A549 (cell line): ENCODE results near the gene FBXO10. TPM values are rescaled to one million over a fixed set of nuclear protein-coding genes. Genes with fewer than 3 reads are reported as not detected.

Experiments used
- CBX2 ChIP-seq: fragments of 200-600 bp; sonication (generic); IDR thresholded peaks from 2 replicates; pipeline ENCODE4 v1.6.1; 2016; ENCODE audit warnings: low read depth, mild to moderate bottlenecking, borderline replicate concordance
- CEBPB ChIP-seq, 2 experiments: fragments of >200 bp in 1 of 2; sonication (Bioruptor Twin) in 1 of 2; formaldehyde crosslinking in 1 of 2; IDR thresholded peaks; 2 replicates each; pipeline ENCODE4 v1.6.1; 2012 to 2016
- EHF ChIP-seq: fragments of 250-450 bp; sonication (Bioruptor Pico); IDR thresholded peaks from 2 replicates; pipeline ENCODE4 v1.5.0; 2020; ENCODE audit warnings: mild to moderate bottlenecking
- ELK1 ChIP-seq: fragments of 150-350 bp; IDR thresholded peaks from 2 replicates; pipeline ENCODE4 v1.6.1; 2014; ENCODE audit warnings: low read depth, mild to moderate bottlenecking, low read length
- FOXS1 ChIP-seq: fragments of 250-450 bp; sonication (Bioruptor Pico); IDR thresholded peaks from 2 replicates; pipeline ENCODE4 v1.5.0; 2020; ENCODE audit warnings: mild to moderate bottlenecking, moderate library complexity
- HDAC2 ChIP-seq: fragments of 200-600 bp; sonication (generic); IDR thresholded peaks from 2 replicates; pipeline ENCODE4 v1.6.1; 2016
- JUN ChIP-seq, 2 experiments: fragments of >200 bp; sonication (Bioruptor Twin); formaldehyde crosslinking; IDR thresholded peaks; 2 replicates in 1 of 2; 3 replicates in 1 of 2; pipeline ENCODE4 v1.6.1; 2016 to 2017
- MYC ChIP-seq: IDR thresholded peaks from 2 replicates; pipeline ENCODE4 v1.6.1; 2012; ENCODE audit warnings: mild to moderate bottlenecking, inconsistent platforms, low read length, improper control_type of control experiment, borderline replicate concordance
- NPAS2 ChIP-seq: fragments of 250-450 bp; sonication (Bioruptor Pico); IDR thresholded peaks from 2 replicates; pipeline ENCODE4 v1.8.0; 2022; ENCODE audit warnings: mild to moderate bottlenecking, moderate library complexity, borderline replicate concordance
- NR3C1 ChIP-seq: fragments of >200 bp; sonication (Bioruptor Twin); formaldehyde crosslinking; IDR thresholded peaks from 3 replicates; pipeline ENCODE4 v1.6.1; 2017
- PBX3 ChIP-seq: IDR thresholded peaks from 2 replicates; pipeline ENCODE4 v1.6.1; 2012
- PHF8 ChIP-seq: fragments of 200-600 bp; sonication (generic); IDR thresholded peaks from 2 replicates; pipeline ENCODE4 v1.6.1; 2016; ENCODE audit warnings: low read depth, mild to moderate bottlenecking, antibody characterized with exemption, moderate library complexity, borderline replicate concordance
- POLR2AphosphoS2 ChIP-seq: conservative IDR thresholded peaks from 2 replicates; pipeline ENCODE4 v1.6.1; 2012; ENCODE audit warnings: low read length, improper control_type of control experiment, inconsistent platforms
- RNF2 ChIP-seq: fragments of 200-600 bp; sonication (generic); IDR thresholded peaks from 2 replicates; pipeline ENCODE4 v1.6.1; 2016; ENCODE audit warnings: low read depth, mild to moderate bottlenecking, antibody characterized with exemption, moderate library complexity, borderline replicate concordance
- SMC3 ChIP-seq: fragments of >200 bp; sonication (Bioruptor Twin); formaldehyde crosslinking; IDR thresholded peaks from 3 replicates; pipeline ENCODE4 v1.6.1; 2018; ENCODE audit warnings: inconsistent platforms
- TP53 ChIP-seq: fragments of 250-450 bp; sonication (Bioruptor Pico); IDR thresholded peaks from 2 replicates; pipeline ENCODE4 v1.5.0; 2021; ENCODE audit warnings: mild to moderate bottlenecking, moderate library complexity
- USF2 ChIP-seq: fragments of 450-650 bp; IDR thresholded peaks from 2 replicates; pipeline ENCODE4 v1.6.1; 2014; ENCODE audit warnings: antibody characterized with exemption
- polyA plus RNA-seq, 4 experiments: library from polyadenylated mRNA; depleted of rRNA in 3 of 4; stranded (reverse); fragments of >200 nt; fragmentation: RNase III in 1 of 4; extraction: RNeasy Plus Mini Kit Qiagen cat#74134 plus additional on column Dnase treatment in 1 of 4; gene quantifications; 2 replicates in 3 of 4; 3 replicates in 1 of 4; pipeline ENCODE4 v1.2.3, GENCODE V29; 2011 to 2017
- TF ChIP-seq, protein P1 (sequence below): fragments of >200 bp; sonication (Bioruptor Twin); formaldehyde crosslinking; IDR thresholded peaks from 3 replicates; pipeline ENCODE4 v1.6.1; 2016
- TF ChIP-seq, protein P2 (sequence below): fragments of >200 bp; sonication (Bioruptor Twin); formaldehyde crosslinking; IDR thresholded peaks from 3 replicates; pipeline ENCODE4 v1.5.1; 2016
- TF ChIP-seq, protein P3 (sequence below): IDR thresholded peaks from 2 replicates; pipeline ENCODE4 v1.6.1; 2012
- TF ChIP-seq, protein P4 (sequence below): IDR thresholded peaks from 2 replicates; pipeline ENCODE4 v1.6.1; 2012; ENCODE audit warnings: low read depth, borderline replicate concordance

Gene FBXO10
- polyA plus RNA-seq, 2 of the 4 experiments (the other 2 are of a cell fraction): 5.0 to 5.3 TPM

DNA sequence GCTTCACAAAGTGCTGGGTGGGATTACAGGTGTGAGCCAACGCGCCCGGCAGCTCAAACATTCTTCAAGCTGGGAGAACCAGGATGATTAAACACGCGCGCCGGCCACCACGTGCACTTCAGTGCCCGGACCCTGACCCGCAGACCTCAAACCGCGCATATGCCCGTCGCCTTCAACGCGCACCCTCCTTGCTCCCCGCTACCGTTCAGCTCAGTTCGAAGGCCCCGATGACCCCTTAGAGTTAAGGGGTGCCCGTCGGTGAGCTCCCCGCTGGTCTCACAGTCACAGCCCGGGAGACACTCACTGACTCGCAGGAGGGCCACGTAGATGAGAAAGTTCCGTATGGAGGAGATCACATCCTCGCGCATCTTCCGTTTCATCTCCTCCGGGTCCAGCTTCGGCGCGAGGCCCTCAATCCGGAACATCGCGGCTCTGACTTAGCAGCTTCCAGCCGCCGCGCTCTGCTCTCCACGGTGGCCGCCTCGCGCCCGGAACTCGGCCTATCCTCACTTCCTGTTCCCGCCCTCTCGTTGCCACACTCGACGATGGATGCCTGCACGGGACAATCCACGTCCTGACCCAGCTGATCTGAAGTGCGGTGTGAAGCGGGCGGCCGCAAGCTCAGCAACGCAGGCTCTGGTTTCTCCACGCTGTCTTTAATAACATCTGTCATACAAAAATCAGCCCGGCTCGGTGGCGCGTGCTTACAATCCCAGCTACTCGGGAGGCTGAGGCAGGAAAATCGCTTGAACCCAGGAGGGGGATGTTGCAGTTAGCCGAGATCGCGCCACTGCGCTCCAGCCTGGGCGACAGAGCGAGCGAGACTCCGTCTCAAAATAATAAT is 16.1 kb upstream of the FBXO10 start, which contains the start of gene TOMM5 (continued):
- TF ChIP-seq ELK1: no peak
- TF ChIP-seq SMC3: no peak
- no peak for TF ChIP-seq CBX2
- TF ChIP-seq, protein P1, sequence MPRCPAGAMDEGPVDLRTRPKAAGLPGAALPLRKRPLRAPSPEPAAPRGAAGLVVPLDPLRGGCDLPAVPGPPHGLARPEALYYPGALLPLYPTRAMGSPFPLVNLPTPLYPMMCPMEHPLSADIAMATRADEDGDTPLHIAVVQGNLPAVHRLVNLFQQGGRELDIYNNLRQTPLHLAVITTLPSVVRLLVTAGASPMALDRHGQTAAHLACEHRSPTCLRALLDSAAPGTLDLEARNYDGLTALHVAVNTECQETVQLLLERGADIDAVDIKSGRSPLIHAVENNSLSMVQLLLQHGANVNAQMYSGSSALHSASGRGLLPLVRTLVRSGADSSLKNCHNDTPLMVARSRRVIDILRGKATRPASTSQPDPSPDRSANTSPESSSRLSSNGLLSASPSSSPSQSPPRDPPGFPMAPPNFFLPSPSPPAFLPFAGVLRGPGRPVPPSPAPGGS: peak; percentile 90
- no peak for TF ChIP-seq TP53 (CRISPR knock-in tag)
- peak; percentile 91 for TF ChIP-seq PHF8
- TF ChIP-seq RNF2: no peak
- peak; percentile 80 to 97 for TF ChIP-seq CEBPB (IDR thresholded peaks at IDR 0.05)
- TF ChIP-seq, protein P2, sequence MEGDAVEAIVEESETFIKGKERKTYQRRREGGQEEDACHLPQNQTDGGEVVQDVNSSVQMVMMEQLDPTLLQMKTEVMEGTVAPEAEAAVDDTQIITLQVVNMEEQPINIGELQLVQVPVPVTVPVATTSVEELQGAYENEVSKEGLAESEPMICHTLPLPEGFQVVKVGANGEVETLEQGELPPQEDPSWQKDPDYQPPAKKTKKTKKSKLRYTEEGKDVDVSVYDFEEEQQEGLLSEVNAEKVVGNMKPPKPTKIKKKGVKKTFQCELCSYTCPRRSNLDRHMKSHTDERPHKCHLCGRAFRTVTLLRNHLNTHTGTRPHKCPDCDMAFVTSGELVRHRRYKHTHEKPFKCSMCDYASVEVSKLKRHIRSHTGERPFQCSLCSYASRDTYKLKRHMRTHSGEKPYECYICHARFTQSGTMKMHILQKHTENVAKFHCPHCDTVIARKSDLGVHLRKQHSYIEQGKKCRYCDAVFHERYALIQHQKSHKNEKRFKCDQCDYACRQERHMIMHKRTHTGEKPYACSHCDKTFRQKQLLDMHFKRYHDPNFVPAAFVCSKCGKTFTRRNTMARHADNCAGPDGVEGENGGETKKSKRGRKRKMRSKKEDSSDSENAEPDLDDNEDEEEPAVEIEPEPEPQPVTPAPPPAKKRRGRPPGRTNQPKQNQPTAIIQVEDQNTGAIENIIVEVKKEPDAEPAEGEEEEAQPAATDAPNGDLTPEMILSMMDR: no peak
- TF ChIP-seq, protein P3, sequence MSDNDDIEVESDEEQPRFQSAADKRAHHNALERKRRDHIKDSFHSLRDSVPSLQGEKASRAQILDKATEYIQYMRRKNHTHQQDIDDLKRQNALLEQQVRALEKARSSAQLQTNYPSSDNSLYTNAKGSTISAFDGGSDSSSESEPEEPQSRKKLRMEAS: peak; percentile 98
- TF ChIP-seq POLR2AphosphoS2: no peak
- no peak for TF ChIP-seq NR3C1
- TF ChIP-seq HDAC2: no peak
- TF ChIP-seq EHF (CRISPR knock-in tag): peak; percentile 55; the same call in 1 of the 2 replicates
- peak; percentile 68 for TF ChIP-seq MYC
- TF ChIP-seq FOXS1 (CRISPR knock-in tag): no peak
- TF ChIP-seq NPAS2: no peak
- peak; percentile 88; the same call in 1 of the 2 replicates for TF ChIP-seq PBX3
- TF ChIP-seq JUN (IDR thresholded peaks at IDR 0.05): peak; percentile 63 to 87; a peak in 4 of 5 replicates
- TF ChIP-seq USF2: no peak
- TF ChIP-seq, protein P4, sequence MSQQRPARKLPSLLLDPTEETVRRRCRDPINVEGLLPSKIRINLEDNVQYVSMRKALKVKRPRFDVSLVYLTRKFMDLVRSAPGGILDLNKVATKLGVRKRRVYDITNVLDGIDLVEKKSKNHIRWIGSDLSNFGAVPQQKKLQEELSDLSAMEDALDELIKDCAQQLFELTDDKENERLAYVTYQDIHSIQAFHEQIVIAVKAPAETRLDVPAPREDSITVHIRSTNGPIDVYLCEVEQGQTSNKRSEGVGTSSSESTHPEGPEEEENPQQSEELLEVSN: peak; percentile 96
- TF ChIP-seq, all 56 proteins: peak for 14
